ENCODE data around the gene KIF11. TPM values are rescaled to one million over a fixed set of nuclear protein-coding genes. Genes with fewer than 3 reads are reported as not detected.
"Not testable (repeated sequence)": the region's sequence is repeated elsewhere in the genome, so short reads cannot be mapped to it uniquely, and the experiment has no call there.

KIF11 gene
- total and polyA plus RNA-seq, 10 donors, result 0.93 to 7.3 (median 4.2) TPM

DNA sequence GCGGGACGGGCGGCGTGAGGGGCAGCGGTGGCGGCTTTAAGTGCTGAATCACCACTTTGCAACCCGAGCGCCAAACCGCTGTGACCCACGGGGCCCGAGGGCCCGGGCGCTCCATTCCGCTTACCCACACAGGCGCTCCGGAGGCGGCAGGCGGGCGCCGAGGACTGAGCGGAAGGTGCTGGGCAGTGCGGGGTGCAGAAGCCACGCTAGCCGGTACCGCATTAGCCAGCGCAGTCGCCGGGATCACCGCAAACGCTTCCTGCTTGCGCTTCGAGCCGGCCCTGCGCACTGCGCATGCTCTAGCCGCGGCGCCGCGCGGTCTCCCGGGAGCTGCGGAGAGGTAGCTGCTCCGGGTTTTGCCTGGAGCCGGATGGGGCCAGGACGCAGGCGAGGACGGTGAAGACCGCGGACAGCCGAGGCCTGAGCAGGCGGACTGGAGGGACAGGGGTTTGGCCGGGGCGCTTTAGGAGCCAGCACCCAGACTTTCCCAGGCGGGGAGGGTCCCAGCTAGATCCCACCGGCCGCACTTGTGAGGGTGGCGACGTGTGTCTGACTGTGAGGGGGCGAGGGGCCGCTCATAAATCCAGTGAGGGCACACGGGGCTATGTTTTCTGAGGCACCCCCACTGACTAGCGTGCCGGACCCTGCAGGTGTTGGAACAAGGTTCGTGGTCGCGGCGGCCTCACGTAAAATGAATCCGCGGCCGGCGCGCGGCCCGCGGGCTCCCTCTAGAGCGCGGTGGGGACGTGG lies 19.0 kb upstream of the KIF11 start, which contains the start of gene IDE:
Gene IDE (minus strand): TSS at position 296 of the 750 bp plus-strand sequence. CDS start 74 bp downstream, at position 222.
- Histone ChIP-seq H3K4me3 (peak within 1 kb of the TSS; percentile 78 to 98 (median 88)), H3K4me1 (peaks cover 17 to 69% (median 33%) of the 10 kb centered on the region in 6 donors), H3K27ac (peak within 1 kb of the TSS; percentile 82 to 95 (median 92)), H3K9me3 (no peaks in the 10 kb centered on the region), H3K27me3 (replicated peaks in 1 of 7) (no peaks in the 10 kb centered on the region), H3K36me3 (peaks cover 0 to 5% (median 0%) of the 10 kb centered on the region in 6 donors)
- TF ChIP-seq POLR2A (IDR thresholded peaks at IDR 0.05) (peak in 2 of 3 donors; percentile 29 to 52), POLR2AphosphoS5 (IDR thresholded peaks at IDR 0.05) (peak; percentile 84 to 92 (median 90)), CTCF (IDR thresholded peaks at IDR 0.05 in 8 of 11, conservative IDR thresholded peaks at IDR 0.05 in 3 of 11) (peak in 9 of 11 experiments; percentile 62 to 90 (median 83))
- peak; percentile 97 for DNase-seq
- intact Hi-C loops (cut with DNase I; ENCODE audit: low total_unique reads), result loop anchor here (5.0 kb wide), 1 partner anchor 57 kb away; no protein-coding TSS in a partner anchor
- WGBS, 5 donors, result 0 to 1% (median 0%) methylated on average over 25 to 80 of the region's 80 CpGs

DNA sequence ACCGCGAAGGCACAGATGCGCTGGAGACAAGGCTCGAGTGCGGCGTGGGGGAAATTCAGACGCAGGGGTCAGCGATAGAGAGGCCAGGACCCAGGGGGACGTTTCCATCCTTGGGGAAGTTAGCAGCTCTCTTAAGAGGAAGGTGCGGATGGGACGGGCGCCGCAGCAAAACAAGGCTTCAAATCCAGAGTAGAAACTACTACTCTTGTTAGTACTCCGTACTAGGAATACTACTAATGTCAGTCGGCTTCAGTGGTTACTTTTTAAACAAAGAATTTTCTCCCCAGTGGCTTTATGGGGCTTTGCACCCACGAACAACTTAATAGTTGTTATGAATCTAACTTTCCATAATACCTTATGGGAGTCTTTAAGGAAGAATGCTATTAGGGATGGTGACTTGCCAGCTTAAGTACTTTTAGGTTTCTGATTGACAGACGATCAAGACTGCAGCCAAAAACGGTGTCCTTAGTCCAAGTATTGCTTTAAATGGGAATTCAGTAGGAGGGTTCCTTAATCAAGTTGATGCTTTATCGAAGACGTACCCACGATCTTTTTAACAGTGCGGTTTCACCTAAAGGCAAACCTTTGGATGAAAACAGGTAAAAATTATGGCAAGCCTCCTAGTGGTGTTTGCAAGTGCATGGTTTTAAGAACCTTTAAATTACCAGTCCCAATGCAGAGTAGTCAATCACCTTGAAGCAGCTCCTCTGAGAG lies 18.2 kb upstream of the KIF11 start:
- Histone ChIP-seq H3K9me3 (no peaks in the 10 kb centered on the region), H3K4me3 (peak overlapping the region; percentile 78 to 98 (median 88)), H3K36me3 (peaks cover 0 to 2% (median 0%) of the 10 kb centered on the region in 6 donors), H3K4me1 (peaks cover 17 to 63% (median 33%) of the 10 kb centered on the region in 6 donors), H3K27me3 (replicated peaks in 1 of 7) (no peaks in the 10 kb centered on the region), H3K27ac (peak overlapping the region; percentile 82 to 95 (median 92))
- DNase-seq, result no peak
- 6 to 13% (median 8%) methylated on average over 14 to 22 of the region's 22 CpGs for WGBS, 5 donors
- intact Hi-C loops (cut with DNase I; ENCODE audit: low total_unique reads), result loop anchor here (5.0 kb wide), 1 partner anchor 57 kb away; no protein-coding TSS in a partner anchor
- no peak for TF ChIP-seq POLR2A (IDR thresholded peaks at IDR 0.05)
- TF ChIP-seq CTCF (IDR thresholded peaks at IDR 0.05 in 8 of 11, conservative IDR thresholded peaks at IDR 0.05 in 3 of 11), result peak in 6 of 11 experiments; percentile 14 to 89 (median 44)
- no peak for TF ChIP-seq POLR2AphosphoS5 (IDR thresholded peaks at IDR 0.05)

- peaks cover 17 to 51% (median 30%) of the 10 kb centered on the region in 6 donors for H3K4me1 ChIP-seq
- no peaks in the 10 kb centered on the region for H3K9me3 ChIP-seq
- intact Hi-C loops (cut with DNase I; ENCODE audit: low total_unique reads), result no loop called here
- no peak for DNase-seq
- TF ChIP-seq POLR2AphosphoS5 (IDR thresholded peaks at IDR 0.05) (no peak), POLR2A (IDR thresholded peaks at IDR 0.05) (no peak), CTCF (IDR thresholded peaks at IDR 0.05 in 8 of 11, conservative IDR thresholded peaks at IDR 0.05 in 3 of 11) (no peak)
- H3K36me3 ChIP-seq, result no peaks in the 10 kb centered on the region
- H3K27me3 ChIP-seq (replicated peaks in 1 of 7), result no peaks in the 10 kb centered on the region
- H3K27ac ChIP-seq, result peak overlapping the region in 2 of 8 donors; percentile 51 to 52
- no peak overlapping the region for H3K4me3 ChIP-seq
Measured at GRCh38 chr10:92575961-92576360, 17.0 kb upstream of the KIF11 start.

DNA sequence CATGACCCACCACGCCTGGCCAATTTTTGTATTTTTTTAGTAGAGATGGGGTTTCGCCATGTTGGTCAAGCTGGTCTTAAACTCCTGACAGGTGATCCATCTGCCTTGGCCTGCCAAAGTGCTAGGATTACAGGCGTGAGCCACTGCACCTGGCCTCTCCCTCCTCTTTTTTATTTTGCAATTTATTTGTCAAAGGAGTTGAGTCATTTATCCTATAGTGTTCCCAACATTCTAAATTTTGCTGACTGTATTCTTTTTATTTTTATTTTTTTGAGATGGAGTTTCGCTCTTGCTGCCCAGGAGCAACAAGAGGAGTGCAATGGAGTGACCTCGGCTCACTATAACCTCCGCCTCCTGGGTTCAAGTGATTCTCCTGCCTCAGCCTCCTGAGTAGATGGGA lies 10.6 kb upstream of the KIF11 start:
- H3K4me1 ChIP-seq; DNase-seq; intact Hi-C loops (cut with DNase I; ENCODE audit: low total_unique reads); H3K27ac ChIP-seq; H3K27me3 ChIP-seq (replicated peaks in 1 of 7); H3K36me3 ChIP-seq; H3K9me3 ChIP-seq; H3K4me3 ChIP-seq: not testable (repeated sequence)
- 92 to 97% (median 92%) methylated on average over 6 of the region's 6 CpGs for WGBS, 5 donors
